ENCODE results near the gene TYW1B.
"Not testable (repeated sequence)": the region's sequence is repeated elsewhere in the genome, so short reads cannot be mapped to it uniquely, and the experiment has no call there.

- TF ChIP-seq EZH2 (IDR thresholded peaks at IDR 0.05; ENCODE audit: borderline replicate concordance, low read depth, low read length, poor library complexity, severe bottlenecking); CTCF (conservative IDR thresholded peaks at IDR 0.05; ENCODE audit: low read depth, low read length): not testable (repeated sequence)
Observed at GRCh38 chr7:72625721-72626423, 202.1 kb downstream of the TYW1B start.
